ENCODE data around the gene HAAO. TPM values are rescaled to one million over a fixed set of nuclear protein-coding genes. Genes with fewer than 3 reads are reported as not detected.
A peak's percentile ranks its signal among the peaks of the same experiment; 100 is the strongest.

HAAO gene
- total RNA-seq, 6 experiments from 2014 or later: 0.30 to 0.58 (median 0.47) TPM; not detected in 2

- TF ChIP-seq, protein P1, sequence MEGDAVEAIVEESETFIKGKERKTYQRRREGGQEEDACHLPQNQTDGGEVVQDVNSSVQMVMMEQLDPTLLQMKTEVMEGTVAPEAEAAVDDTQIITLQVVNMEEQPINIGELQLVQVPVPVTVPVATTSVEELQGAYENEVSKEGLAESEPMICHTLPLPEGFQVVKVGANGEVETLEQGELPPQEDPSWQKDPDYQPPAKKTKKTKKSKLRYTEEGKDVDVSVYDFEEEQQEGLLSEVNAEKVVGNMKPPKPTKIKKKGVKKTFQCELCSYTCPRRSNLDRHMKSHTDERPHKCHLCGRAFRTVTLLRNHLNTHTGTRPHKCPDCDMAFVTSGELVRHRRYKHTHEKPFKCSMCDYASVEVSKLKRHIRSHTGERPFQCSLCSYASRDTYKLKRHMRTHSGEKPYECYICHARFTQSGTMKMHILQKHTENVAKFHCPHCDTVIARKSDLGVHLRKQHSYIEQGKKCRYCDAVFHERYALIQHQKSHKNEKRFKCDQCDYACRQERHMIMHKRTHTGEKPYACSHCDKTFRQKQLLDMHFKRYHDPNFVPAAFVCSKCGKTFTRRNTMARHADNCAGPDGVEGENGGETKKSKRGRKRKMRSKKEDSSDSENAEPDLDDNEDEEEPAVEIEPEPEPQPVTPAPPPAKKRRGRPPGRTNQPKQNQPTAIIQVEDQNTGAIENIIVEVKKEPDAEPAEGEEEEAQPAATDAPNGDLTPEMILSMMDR (IDR thresholded peaks at IDR 0.05): no peak
- 0 out of 2 replicates have a peak, but pooled peaks cover 7% of the 10 kb centered on the region for H3K36me3 Mint-ChIP-seq (ENCODE audit: low read depth)
- H3K27ac Mint-ChIP-seq: no peak overlapping the region
- H3K4me3 Mint-ChIP-seq: no peak overlapping the region
- DNase-seq: no peak
- H3K9me3 Mint-ChIP-seq: no peaks in the 10 kb centered on the region
- peaks cover 37% of the 10 kb centered on the region for H3K27me3 Mint-ChIP-seq (ENCODE audit: insufficient read depth)
- H3K4me1 Mint-ChIP-seq (ENCODE audit: low read depth): no peaks in the 10 kb centered on the region
These were observed 5.6 kb downstream of the HAAO start for GRCh38 chr2:42786561-42787345.

GRCh38 chr2:42784204-42784880 is 8.0 kb downstream of the HAAO start:
- DNase-seq: no peak
- Mint-ChIP-seq H3K4me1 (ENCODE audit: low read depth) (no peaks in the 10 kb centered on the region), H3K36me3 (ENCODE audit: low read depth) (no peaks in the 10 kb centered on the region; the same call in 1 of the 2 replicates), H3K9me3 (peaks cover 5% of the 10 kb centered on the region; the same call in 1 of the 2 replicates), H3K27me3 (ENCODE audit: insufficient read depth) (peaks cover 20% of the 10 kb centered on the region), H3K27ac (no peak overlapping the region), H3K4me3 (no peak overlapping the region)
- TF ChIP-seq, protein P1 (IDR thresholded peaks at IDR 0.05): no peak

DNA sequence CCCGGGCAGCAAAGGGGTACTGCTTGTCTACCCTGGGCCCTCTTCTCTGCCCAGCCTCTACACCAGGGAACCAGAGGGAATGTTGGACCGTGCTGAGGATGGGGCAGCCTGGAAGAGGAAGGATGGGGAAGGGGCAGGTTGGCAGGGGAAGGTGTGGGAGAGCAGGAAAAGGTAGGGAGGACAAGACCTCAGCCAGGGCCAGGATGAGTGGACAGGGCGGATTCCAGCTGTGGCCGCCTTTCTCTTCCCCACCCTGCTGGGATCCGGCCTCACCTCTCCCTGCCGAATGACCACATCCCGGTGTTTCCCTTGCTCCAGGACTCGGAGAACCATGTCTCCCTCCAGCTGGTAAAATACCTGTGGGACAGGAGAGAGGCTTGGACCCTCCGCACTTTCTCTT is 8.9 kb downstream of the HAAO start:
- DNase-seq: no peak
- H3K27ac Mint-ChIP-seq: no peak overlapping the region
- H3K4me3 Mint-ChIP-seq: no peak overlapping the region
- H3K9me3 Mint-ChIP-seq: peaks cover 9% of the 10 kb centered on the region
- H3K4me1 Mint-ChIP-seq (ENCODE audit: low read depth): no peaks in the 10 kb centered on the region
- no peaks in the 10 kb centered on the region; the same call in 1 of the 2 replicates for H3K36me3 Mint-ChIP-seq (ENCODE audit: low read depth)
- H3K27me3 Mint-ChIP-seq (ENCODE audit: insufficient read depth): peaks cover 20% of the 10 kb centered on the region
- TF ChIP-seq, protein P1 (IDR thresholded peaks at IDR 0.05): no peak

- Mint-ChIP-seq H3K27me3 (ENCODE audit: insufficient read depth) (peaks cover 10% of the 10 kb centered on the region), H3K9me3 (peaks cover 23% of the 10 kb centered on the region), H3K4me3 (no peak overlapping the region), H3K36me3 (ENCODE audit: low read depth) (no peaks in the 10 kb centered on the region; the same call in 1 of the 2 replicates), H3K27ac (no peak overlapping the region), H3K4me1 (ENCODE audit: low read depth) (no peaks in the 10 kb centered on the region)
- TF ChIP-seq, protein P1 (IDR thresholded peaks at IDR 0.05): no peak
- no peak for DNase-seq
These were observed 11.2 kb downstream of the HAAO start for GRCh38 chr2:42781181-42781580.

GRCh38 chr2:42777883-42778805 is 14.2 kb downstream of the HAAO start:
- Mint-ChIP-seq H3K27me3 (ENCODE audit: insufficient read depth) (peaks cover 11% of the 10 kb centered on the region), H3K36me3 (ENCODE audit: low read depth) (no peaks in the 10 kb centered on the region; the same call in 1 of the 2 replicates), H3K27ac (no peak overlapping the region), H3K4me1 (ENCODE audit: low read depth) (no peaks in the 10 kb centered on the region), H3K9me3 (peaks cover 23% of the 10 kb centered on the region), H3K4me3 (no peak overlapping the region)
- peak; percentile 36 for DNase-seq
- TF ChIP-seq, protein P1 (IDR thresholded peaks at IDR 0.05): no peak

Measured in HFFc6 (cell line).